Nephron progenitor cell (in vitro differentiated cells): ENCODE results near the gene KCNQ1OT1.

ENCODE experiments used
- DNase-seq: peaks from one replicate; pipeline ENCODE4 v3.0.0; 2021
- H3K27ac Mint-ChIP-seq: 2 replicates; pipeline ENCODE4 v1.8.0; 2021; ENCODE audit warnings: mild to moderate bottlenecking, moderate library complexity, mixed read lengths
- H3K27me3 Mint-ChIP-seq: 2 replicates; pipeline ENCODE4 v1.8.0; 2021; ENCODE audit warnings: mild to moderate bottlenecking, low read depth, mixed read lengths; ENCODE audit not compliant: poor library complexity
- H3K36me3 Mint-ChIP-seq: 2 replicates; pipeline ENCODE4 v1.8.0; 2021; ENCODE audit warnings: low read depth, mixed read lengths
- H3K4me1 Mint-ChIP-seq: 2 replicates; pipeline ENCODE4 v1.8.0; 2021; ENCODE audit warnings: mixed read lengths
- H3K4me3 Mint-ChIP-seq: 2 replicates; pipeline ENCODE4 v1.8.0; 2021; ENCODE audit warnings: mild to moderate bottlenecking, moderate library complexity, mixed read lengths
- H3K9me3 Mint-ChIP-seq: 2 replicates; pipeline ENCODE4 v1.8.0; 2021; ENCODE audit warnings: mild to moderate bottlenecking, moderate library complexity, mixed read lengths
- CTCF ChIP-seq: fragments of 200-600 bp; sonication (generic); IDR thresholded peaks from 2 replicates; pipeline ENCODE4 v1.5.0; 2021; ENCODE audit warnings: antibody characterized with exemption

The KCNQ1OT1 gene

GRCh38 chr11:2689651-2690575, 9.9 kb downstream of the KCNQ1OT1 start:
- Mint-ChIP-seq H3K4me1 (peaks cover 76% of the 10 kb centered on the region), H3K27ac (no peak overlapping the region)

GRCh38 chr11:2688381-2689231, 11.2 kb downstream of the KCNQ1OT1 start:
- DNase-seq = no peak
- H3K9me3 Mint-ChIP-seq = no peaks in the 10 kb centered on the region

More at GRCh38 chr11:2689651-2690575, 9.9 kb downstream of the KCNQ1OT1 start:
- no peak for DNase-seq
- no peak for TF ChIP-seq CTCF
- Mint-ChIP-seq H3K27me3 (peaks cover 4% of the 10 kb centered on the region), H3K4me3 (peak overlapping the region; percentile 22), H3K36me3 (peaks cover 4% of the 10 kb centered on the region), H3K9me3 (no peaks in the 10 kb centered on the region)

GRCh38 chr11:2687782-2688191, 12.0 kb downstream of the KCNQ1OT1 start:
- peak; percentile 47 for DNase-seq

More at GRCh38 chr11:2688381-2689231, 11.2 kb downstream of the KCNQ1OT1 start:
- TF ChIP-seq CTCF = no peak
- no peak overlapping the region for H3K27ac Mint-ChIP-seq
- H3K36me3 Mint-ChIP-seq = peaks cover 4% of the 10 kb centered on the region
- H3K4me3 Mint-ChIP-seq = no peak overlapping the region
- H3K27me3 Mint-ChIP-seq = peaks cover 4% of the 10 kb centered on the region
- H3K4me1 Mint-ChIP-seq = peaks cover 63% of the 10 kb centered on the region

GRCh38 chr11:2687223-2687530, 12.6 kb downstream of the KCNQ1OT1 start:
- Mint-ChIP-seq H3K27me3 (peaks cover 6% of the 10 kb centered on the region), H3K4me3 (no peak overlapping the region), H3K36me3 (peaks cover 7% of the 10 kb centered on the region), H3K4me1 (peaks cover 49% of the 10 kb centered on the region), H3K27ac (no peak overlapping the region), H3K9me3 (no peaks in the 10 kb centered on the region)
- no peak for DNase-seq
- TF ChIP-seq CTCF = no peak

More at GRCh38 chr11:2687782-2688191, 12.0 kb downstream of the KCNQ1OT1 start:
- Mint-ChIP-seq H3K4me1 (peaks cover 55% of the 10 kb centered on the region), H3K4me3 (no peak overlapping the region), H3K27ac (no peak overlapping the region), H3K27me3 (peaks cover 4% of the 10 kb centered on the region), H3K9me3 (no peaks in the 10 kb centered on the region), H3K36me3 (peaks cover 4% of the 10 kb centered on the region)
- no peak for TF ChIP-seq CTCF

- Mint-ChIP-seq H3K27me3 (peaks cover 9% of the 10 kb centered on the region), H3K27ac (no peak overlapping the region), H3K9me3 (no peaks in the 10 kb centered on the region), H3K36me3 (peaks cover 10% of the 10 kb centered on the region), H3K4me1 (peaks cover 43% of the 10 kb centered on the region), H3K4me3 (no peak overlapping the region)
- no peak for DNase-seq
- TF ChIP-seq CTCF = no peak
These were observed 13.2 kb downstream of the KCNQ1OT1 start for GRCh38 chr11:2686360-2687222.
